Neural progenitor cell (in vitro differentiated cells): ENCODE measurements around the gene C1orf21. TPM values are rescaled to one million over a fixed set of nuclear protein-coding genes. Genes with fewer than 3 reads are reported as not detected.

Source experiments
- DNase-seq: peaks from one replicate; pipeline ENCODE4 v3.0.0-alpha.2; 2016; ENCODE audit warnings: low spot score
- H2AFZ ChIP-seq: fragments of 200-600 bp; sonication (generic); replicated peaks from 2 replicates; pipeline ENCODE4 v1.6.1; 2016; ENCODE audit warnings: antibody characterized with exemption
- H3F3A ChIP-seq: fragments of 200-600 bp; sonication (generic); 2 replicates; pipeline ENCODE4 v1.6.1; 2016; ENCODE audit warnings: antibody characterized with exemption, low read depth
- H3K27ac ChIP-seq: fragments of 200-600 bp; sonication (generic); 2 replicates; pipeline ENCODE4 v1.5.1; 2016; ENCODE audit warnings: mild to moderate bottlenecking
- H3K27me3 ChIP-seq: fragments of 200-600 bp; sonication (generic); 2 replicates; pipeline ENCODE4 v1.6.1; 2016; ENCODE audit warnings: mild to moderate bottlenecking, moderate library complexity
- H3K36me3 ChIP-seq: fragments of 200-600 bp; sonication (generic); 2 replicates; pipeline ENCODE4 v1.5.1; 2016
- H3K4me1 ChIP-seq: fragments of 200-600 bp; sonication (generic); 2 replicates; pipeline ENCODE4 v1.6.1; 2016; ENCODE audit warnings: mixed run types
- H3K4me2 ChIP-seq: fragments of 200-600 bp; sonication (generic); 2 replicates; pipeline ENCODE4 v1.6.1; 2016
- H3K4me3 ChIP-seq: fragments of 200-600 bp; sonication (generic); 2 replicates; pipeline ENCODE4 v1.5.1; 2016
- H3K79me2 ChIP-seq: fragments of 200-600 bp; sonication (generic); 2 replicates; pipeline ENCODE4 v1.6.1; 2016; ENCODE audit warnings: low read depth
- H3K9ac ChIP-seq: fragments of 200-600 bp; sonication (generic); 2 replicates; pipeline ENCODE4 v1.6.1; 2016
- H3K9me3 ChIP-seq: fragments of 200-600 bp; sonication (generic); 2 replicates; pipeline ENCODE4 v1.5.1; 2016; ENCODE audit warnings: low read depth
- H4K20me1 ChIP-seq: fragments of 200-600 bp; sonication (generic); 2 replicates; pipeline ENCODE4 v1.6.1; 2016; ENCODE audit warnings: low read depth
- H3K27ac Mint-ChIP-seq: 3 replicates; pipeline ENCODE4 v1.8.0; 2021; ENCODE audit warnings: mixed read lengths
- H3K27me3 Mint-ChIP-seq: 2 replicates; pipeline ENCODE4 v1.8.0; 2022; ENCODE audit warnings: low read depth, mild to moderate bottlenecking, inconsistent platforms, moderate library complexity, mixed read lengths; ENCODE audit not compliant: insufficient read depth
- H3K36me3 Mint-ChIP-seq: 3 replicates; pipeline ENCODE4 v1.8.0; 2021; ENCODE audit warnings: mixed read lengths
- H3K4me1 Mint-ChIP-seq: 3 replicates; pipeline ENCODE4 v1.8.0; 2021; ENCODE audit warnings: mixed read lengths
- H3K4me3 Mint-ChIP-seq: 3 replicates; pipeline ENCODE4 v1.8.0; 2021; ENCODE audit warnings: mild to moderate bottlenecking, moderate library complexity, mixed read lengths
- H3K9me3 Mint-ChIP-seq: 3 replicates; pipeline ENCODE4 v1.8.0; 2020; ENCODE audit warnings: mixed read lengths
- CTCF ChIP-seq: fragments of 200-600 bp; sonication (generic); IDR thresholded peaks from 2 replicates; pipeline ENCODE4 v1.5.1; 2017; ENCODE audit warnings: antibody characterized with exemption, mild to moderate bottlenecking
- EZH2 ChIP-seq: fragments of 200-600 bp; sonication (generic); IDR thresholded peaks from 2 replicates; pipeline ENCODE4 v1.6.1; 2017; ENCODE audit warnings: antibody characterized with exemption, mild to moderate bottlenecking, moderate library complexity
- EZH2phosphoT487 ChIP-seq: fragments of 200-600 bp; sonication (generic); IDR thresholded peaks from 2 replicates; pipeline ENCODE4 v1.6.1; 2017; ENCODE audit warnings: antibody characterized with exemption
- total RNA-seq: library from RNA; depleted of rRNA; stranded (reverse); fragments of >200 nt; gene quantifications from 2 replicates; pipeline ENCODE4 v1.2.3, GENCODE V29; 2015; ENCODE audit warnings: low replicate concordance

The C1orf21 gene
- total RNA-seq, 1 donor from 2014 or later = 117 TPM

GRCh38 chr1:184392067-184392466, 5.2 kb downstream of the C1orf21 start:
- Histone ChIP-seq H3K27me3 (no peaks in the 10 kb centered on the region), H3K4me3 (no peak overlapping the region), H3K79me2 (peaks cover 100% of the 10 kb centered on the region), H3F3A (no peaks in the 10 kb centered on the region), H3K4me1 (peaks cover 56% of the 10 kb centered on the region), H3K4me2 (no peak overlapping the region), H3K27ac (no peak overlapping the region), H3K9ac (no peak overlapping the region), H2AFZ (no peak overlapping the region), H3K36me3 (no peaks in the 10 kb centered on the region), H4K20me1 (peaks cover 92% of the 10 kb centered on the region), H3K9me3 (no peaks in the 10 kb centered on the region)
- H3K36me3 Mint-ChIP-seq = no peaks in the 10 kb centered on the region
- no peak overlapping the region for H3K27ac Mint-ChIP-seq
- no peak for DNase-seq
- H3K9me3 Mint-ChIP-seq = no peaks in the 10 kb centered on the region
- TF ChIP-seq EZH2phosphoT487 = no peak
- TF ChIP-seq CTCF = no peak
- TF ChIP-seq EZH2 = no peak
- H3K4me1 Mint-ChIP-seq = peaks cover 21% of the 10 kb centered on the region
- no peaks in the 10 kb centered on the region for H3K27me3 Mint-ChIP-seq
- H3K4me3 Mint-ChIP-seq = no peak overlapping the region

DNA sequence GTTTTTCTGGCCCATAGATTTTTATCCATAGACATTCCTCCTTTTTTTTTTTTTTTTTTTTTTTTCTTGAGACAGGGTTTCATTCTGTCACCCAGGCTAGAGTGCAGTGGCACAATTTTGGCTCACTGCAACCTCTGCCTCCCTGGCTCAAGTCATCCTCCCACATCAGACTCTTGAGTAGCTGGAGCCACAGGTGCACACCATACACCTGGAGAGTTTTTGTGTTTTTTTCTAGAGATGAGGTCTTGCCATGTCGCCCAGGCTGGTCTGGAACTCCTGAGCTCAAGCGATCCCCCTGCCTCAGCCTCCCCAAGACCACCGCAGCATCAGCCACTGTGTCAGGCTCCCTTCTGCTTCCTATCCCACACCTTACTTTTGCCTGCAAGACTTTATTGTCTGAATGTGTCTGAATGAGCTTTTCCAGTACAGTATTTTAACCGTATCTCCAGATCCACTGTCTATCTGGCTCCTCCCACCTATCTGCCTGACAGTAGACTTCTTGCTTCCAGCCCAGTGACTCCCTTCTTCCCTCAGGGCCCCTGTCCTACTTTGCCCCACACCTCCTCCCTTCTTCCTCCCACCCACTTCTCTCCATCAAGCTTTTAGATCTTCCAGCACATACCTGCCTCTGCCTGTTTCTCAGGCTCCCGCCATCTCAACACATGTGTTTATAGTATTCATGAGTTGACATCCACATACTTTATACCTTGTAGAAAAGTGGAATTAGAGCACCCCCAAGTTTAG, 6.1 kb downstream of the C1orf21 start:
- no peak for TF ChIP-seq CTCF
- no peak for TF ChIP-seq EZH2
- Histone ChIP-seq H3K9me3 (no peaks in the 10 kb centered on the region), H3K4me1 (peaks cover 56% of the 10 kb centered on the region), H4K20me1 (peaks cover 91% of the 10 kb centered on the region), H3K4me2 (no peak overlapping the region), H3K27ac (no peak overlapping the region), H3K4me3 (no peak overlapping the region), H3K9ac (no peak overlapping the region), H3F3A (no peaks in the 10 kb centered on the region), H3K36me3 (no peaks in the 10 kb centered on the region), H3K27me3 (no peaks in the 10 kb centered on the region), H2AFZ (no peak overlapping the region), H3K79me2 (peaks cover 100% of the 10 kb centered on the region)
- no peak overlapping the region for H3K27ac Mint-ChIP-seq
- peaks cover 3% of the 10 kb centered on the region for H3K36me3 Mint-ChIP-seq
- no peak for DNase-seq
- no peak overlapping the region for H3K4me3 Mint-ChIP-seq
- no peaks in the 10 kb centered on the region for H3K27me3 Mint-ChIP-seq
- no peaks in the 10 kb centered on the region for H3K9me3 Mint-ChIP-seq
- peaks cover 20% of the 10 kb centered on the region for H3K4me1 Mint-ChIP-seq

- Histone ChIP-seq H3K79me2 (peaks cover 100% of the 10 kb centered on the region), H3F3A (no peaks in the 10 kb centered on the region), H4K20me1 (peaks cover 91% of the 10 kb centered on the region), H3K4me2 (no peak overlapping the region), H3K9ac (no peak overlapping the region), H3K36me3 (no peaks in the 10 kb centered on the region), H3K4me1 (peaks cover 51% of the 10 kb centered on the region), H2AFZ (no peak overlapping the region), H3K4me3 (no peak overlapping the region), H3K27ac (no peak overlapping the region), H3K27me3 (no peaks in the 10 kb centered on the region), H3K9me3 (no peaks in the 10 kb centered on the region)
- H3K27ac Mint-ChIP-seq = no peak overlapping the region
- TF ChIP-seq EZH2phosphoT487 (no peak), EZH2 (no peak), CTCF (no peak)
- no peaks in the 10 kb centered on the region for H3K27me3 Mint-ChIP-seq
- H3K4me3 Mint-ChIP-seq = no peak overlapping the region
- DNase-seq = no peak
- peaks cover 3% of the 10 kb centered on the region for H3K36me3 Mint-ChIP-seq
- H3K9me3 Mint-ChIP-seq = no peaks in the 10 kb centered on the region
- H3K4me1 Mint-ChIP-seq = peaks cover 12% of the 10 kb centered on the region
These were observed 7.1 kb downstream of the C1orf21 start for GRCh38 chr1:184393962-184394361.
